ENCODE data around the gene SNAPIN. TPM values are rescaled to one million over a fixed set of nuclear protein-coding genes. Genes with fewer than 3 reads are reported as not detected.

The SNAPIN gene, protein sequence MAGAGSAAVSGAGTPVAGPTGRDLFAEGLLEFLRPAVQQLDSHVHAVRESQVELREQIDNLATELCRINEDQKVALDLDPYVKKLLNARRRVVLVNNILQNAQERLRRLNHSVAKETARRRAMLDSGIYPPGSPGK
- polyA plus RNA-seq, result 30.9 TPM
- long read RNA-seq, donor 1, transcript SNAPIN-201 (4 exons, 1,030 nt), result major isoform, 11 of 12 reads
- long read RNA-seq, donor 1, partial matches to known transcripts, result 0 of 12 reads
- long read RNA-seq, donor 1, other reads (novel, unspliced or antisense), result 0 of 12 reads
- long read RNA-seq, donor 2, transcript SNAPIN-201 (4 exons, 1,030 nt), result major isoform, 17 of 281 reads
- long read RNA-seq, donor 2, partial matches to known transcripts, result 163 of 281 reads
- long read RNA-seq, donor 2, other reads (novel, unspliced or antisense), result 94 of 281 reads
- long read RNA-seq, donor 3, result 0 reads
- long read RNA-seq, donor 4, transcript SNAPIN-201 (4 exons, 1,030 nt), result major isoform, 6 of 7 reads
- long read RNA-seq, donor 4, partial matches to known transcripts, result 0 of 7 reads
- long read RNA-seq, donor 4, other reads (novel, unspliced or antisense), result 0 of 7 reads
- long read RNA-seq, donor 5, transcript SNAPIN-201 (4 exons, 1,030 nt), result major isoform, 12 of 104 reads
- long read RNA-seq, donor 5, partial matches to known transcripts, result 39 of 104 reads
- long read RNA-seq, donor 5, other reads (novel, unspliced or antisense), result 48 of 104 reads
- long read RNA-seq, donor 6, transcript SNAPIN-202 (3 exons, 922 nt), result minor isoform, 6 of 198 reads
- long read RNA-seq, donor 6, transcript SNAPIN-201 (4 exons, 1,030 nt), result major isoform, 10 of 198 reads
- long read RNA-seq, donor 6, partial matches to known transcripts, result 125 of 198 reads
- long read RNA-seq, donor 6, other reads (novel, unspliced or antisense), result 54 of 198 reads
- long read RNA-seq, donor 7, transcript SNAPIN-201 (4 exons, 1,030 nt), result major isoform, 10 of 16 reads
- long read RNA-seq, donor 7, transcript SNAPIN-202 (3 exons, 922 nt), result minor isoform, 5 of 16 reads
- long read RNA-seq, donor 7, partial matches to known transcripts, result 0 of 16 reads
- long read RNA-seq, donor 7, other reads (novel, unspliced or antisense), result 0 of 16 reads
- long read RNA-seq, donor 8, transcript SNAPIN-201 (4 exons, 1,030 nt), result major isoform, 30 of 57 reads
- long read RNA-seq, donor 8, partial matches to known transcripts, result 19 of 57 reads
- long read RNA-seq, donor 8, other reads (novel, unspliced or antisense), result 0 of 57 reads
- long read RNA-seq, donor 9, transcript SNAPIN-201 (4 exons, 1,030 nt), result major isoform, 22 of 48 reads
- long read RNA-seq, donor 9, partial matches to known transcripts, result 19 of 48 reads
- long read RNA-seq, donor 9, other reads (novel, unspliced or antisense), result 0 of 48 reads
- long read RNA-seq, donor 10, transcript SNAPIN-204 (2 exons, 1,205 nt), result minor isoform, 5 of 35 reads
- long read RNA-seq, donor 10, transcript SNAPIN-201 (4 exons, 1,030 nt), result major isoform, 22 of 35 reads
- long read RNA-seq, donor 10, partial matches to known transcripts, result 0 of 35 reads
- long read RNA-seq, donor 10, other reads (novel, unspliced or antisense), result 7 of 35 reads
- long read RNA-seq, donor 11, transcript SNAPIN-201 (4 exons, 1,030 nt), result major isoform, 19 of 23 reads
- long read RNA-seq, donor 11, partial matches to known transcripts, result 0 of 23 reads
- long read RNA-seq, donor 11, other reads (novel, unspliced or antisense), result 0 of 23 reads

DNA sequence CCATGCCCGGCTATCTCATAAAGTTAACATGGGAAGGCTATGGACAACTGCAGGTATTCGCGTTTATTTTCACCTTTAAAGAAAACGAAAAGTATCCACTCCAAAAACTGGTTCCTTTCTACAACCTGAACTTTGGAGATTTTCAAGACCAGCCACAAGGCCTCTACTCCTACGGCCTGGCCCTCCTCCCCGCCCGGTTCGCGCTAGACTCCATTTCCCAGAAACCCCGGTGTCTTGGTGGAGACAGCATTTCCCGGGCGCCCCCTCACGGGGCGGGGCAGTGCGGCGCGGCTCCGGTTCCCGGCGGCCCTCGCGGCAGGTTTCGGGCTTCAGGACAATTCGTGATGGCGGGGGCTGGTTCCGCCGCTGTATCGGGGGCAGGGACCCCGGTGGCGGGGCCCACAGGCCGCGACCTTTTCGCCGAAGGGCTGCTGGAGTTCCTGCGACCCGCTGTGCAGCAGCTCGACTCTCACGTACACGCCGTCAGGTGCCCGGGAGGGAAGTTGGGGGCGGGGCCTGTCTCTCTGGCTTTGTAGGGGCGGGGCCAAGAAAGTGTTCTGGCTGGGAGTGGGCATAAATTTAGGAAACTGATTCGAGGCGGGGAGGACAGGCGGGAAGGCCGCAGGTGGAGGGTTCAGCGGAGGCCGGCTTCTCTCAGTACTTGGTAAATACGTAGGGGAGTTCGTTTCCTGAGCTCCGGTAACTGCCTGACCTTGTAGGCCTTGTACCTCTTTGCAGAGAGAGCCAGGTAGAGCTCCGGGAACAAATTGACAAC, at the start of gene SNAPIN:
SNAPIN (plus strand) TSS at position 304 of the 775 bp plus-strand sequence; CDS start at position 345, 41 bp downstream.
- WGBS (ENCODE audit: insufficient coverage, low lambda C conversion rate), result no CpG with 5 or more reads among the region's 53 CpGs
- Histone ChIP-seq H3K4me1 (ENCODE audit: control insufficient read depth, insufficient read depth, low read length) (peaks cover 6% of the 10 kb centered on the region), H3K9me3 (ENCODE audit: control insufficient read depth, low read depth, low read length) (no peaks in the 10 kb centered on the region), H3K36me3 (ENCODE audit: control insufficient read depth, insufficient read depth, low read length) (peaks cover 31% of the 10 kb centered on the region), H3K27ac (ENCODE audit: low read length) (peak within 1 kb of the TSS; percentile 89), H3K27me3 (ENCODE audit: control insufficient read depth, insufficient read depth, low read length) (no peaks in the 10 kb centered on the region), H3K4me3 (ENCODE audit: low read length) (peak within 1 kb of the TSS; percentile 81)
- DNase-seq, result peak; percentile 88 to 95

DNA sequence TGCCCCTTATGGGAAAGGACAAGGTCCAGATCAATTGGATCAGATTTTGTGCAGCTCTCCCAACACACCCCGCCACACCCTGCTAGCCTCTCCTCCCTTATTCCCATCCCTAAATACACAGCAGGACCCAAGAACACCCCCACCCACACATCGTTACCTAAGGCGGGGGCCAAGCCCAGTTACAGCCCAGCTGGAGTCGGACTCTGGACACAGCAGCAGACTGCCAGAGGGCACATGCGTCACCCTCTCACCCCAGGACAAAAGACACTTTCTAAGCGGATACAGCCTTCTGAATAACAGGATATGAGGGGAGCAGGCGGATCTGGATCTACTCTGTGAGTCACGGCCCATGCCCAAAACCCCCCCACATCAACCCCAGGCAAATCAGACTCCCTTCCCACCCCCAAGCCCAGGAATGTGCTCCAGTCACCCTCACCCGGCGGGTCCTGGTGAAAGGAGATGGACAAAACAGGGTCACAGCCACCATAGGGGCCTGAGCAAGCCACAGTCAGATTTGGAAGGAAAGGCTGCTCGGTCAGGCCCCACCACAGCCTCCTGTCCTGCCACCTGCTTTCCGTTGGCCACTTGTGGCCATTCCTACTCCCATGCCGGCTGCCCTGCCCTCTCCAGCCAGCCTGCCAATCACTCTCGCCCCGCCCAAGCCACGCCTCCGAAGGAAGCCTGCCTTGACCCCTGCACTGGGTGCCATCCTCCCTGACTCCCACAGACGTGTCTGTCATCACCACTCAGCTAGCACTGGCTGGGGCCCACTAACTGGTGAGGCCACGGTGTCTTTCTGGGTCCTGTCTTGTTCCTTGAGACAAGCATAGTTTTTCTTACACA, 49.5 kb upstream of the SNAPIN start:
- Histone ChIP-seq H3K4me1 (ENCODE audit: control insufficient read depth, insufficient read depth, low read length) (peaks cover 42% of the 10 kb centered on the region), H3K36me3 (ENCODE audit: control insufficient read depth, insufficient read depth, low read length) (peaks cover 19% of the 10 kb centered on the region), H3K27ac (ENCODE audit: low read length) (peak overlapping the region; percentile 94), H3K27me3 (ENCODE audit: control insufficient read depth, insufficient read depth, low read length) (no peaks in the 10 kb centered on the region), H3K4me3 (ENCODE audit: low read length) (peak overlapping the region; percentile 26), H3K9me3 (ENCODE audit: control insufficient read depth, low read depth, low read length) (peaks cover 4% of the 10 kb centered on the region)
- peak; percentile 93 to 97 for DNase-seq
- no CpG with 5 or more reads among the region's 19 CpGs for WGBS (ENCODE audit: insufficient coverage, low lambda C conversion rate)

DNA sequence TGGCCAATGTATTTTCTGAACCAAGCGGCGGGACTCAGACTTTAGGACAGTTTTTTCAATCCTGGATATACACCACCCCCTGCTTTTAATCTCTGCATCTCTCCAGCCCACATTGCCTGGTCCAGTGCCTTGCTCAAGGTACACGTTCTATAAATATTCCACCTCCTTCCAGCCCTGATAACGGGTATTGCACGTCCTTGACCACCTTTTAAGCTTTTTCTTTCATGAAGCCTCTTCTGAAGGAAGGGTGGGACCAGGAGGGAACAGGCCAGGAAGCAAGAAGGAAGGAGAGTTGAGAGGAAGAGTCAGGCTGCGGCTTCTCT, 49.0 kb upstream of the SNAPIN start:
- WGBS (ENCODE audit: insufficient coverage, low lambda C conversion rate), result 0% methylated on average over 1 of the region's 6 CpGs
- H3K27ac ChIP-seq (ENCODE audit: low read length), result peak overlapping the region; percentile 94
- peaks cover 4% of the 10 kb centered on the region for H3K9me3 ChIP-seq (ENCODE audit: control insufficient read depth, low read depth, low read length)
- H3K27me3 ChIP-seq (ENCODE audit: control insufficient read depth, insufficient read depth, low read length), result no peaks in the 10 kb centered on the region
- H3K4me1 ChIP-seq (ENCODE audit: control insufficient read depth, insufficient read depth, low read length), result peaks cover 47% of the 10 kb centered on the region
- no peak for DNase-seq
- H3K4me3 ChIP-seq (ENCODE audit: low read length), result peak overlapping the region; percentile 26
- peaks cover 19% of the 10 kb centered on the region for H3K36me3 ChIP-seq (ENCODE audit: control insufficient read depth, insufficient read depth, low read length)

- H3K4me1 ChIP-seq (ENCODE audit: control insufficient read depth, insufficient read depth, low read length), result peaks cover 55% of the 10 kb centered on the region
- H3K9me3 ChIP-seq (ENCODE audit: control insufficient read depth, low read depth, low read length), result peaks cover 4% of the 10 kb centered on the region
- no peak overlapping the region for H3K4me3 ChIP-seq (ENCODE audit: low read length)
- peak overlapping the region; percentile 94 for H3K27ac ChIP-seq (ENCODE audit: low read length)
- peaks cover 19% of the 10 kb centered on the region for H3K36me3 ChIP-seq (ENCODE audit: control insufficient read depth, insufficient read depth, low read length)
- WGBS (ENCODE audit: insufficient coverage, low lambda C conversion rate), result no CpG with 5 or more reads among the region's 4 CpGs
- DNase-seq, result peak in 1 of 2 donors; percentile 62
- no peaks in the 10 kb centered on the region for H3K27me3 ChIP-seq (ENCODE audit: control insufficient read depth, insufficient read depth, low read length)
These were observed 48.2 kb upstream of the SNAPIN start for GRCh38 chr1:153610334-153610733.

DNA sequence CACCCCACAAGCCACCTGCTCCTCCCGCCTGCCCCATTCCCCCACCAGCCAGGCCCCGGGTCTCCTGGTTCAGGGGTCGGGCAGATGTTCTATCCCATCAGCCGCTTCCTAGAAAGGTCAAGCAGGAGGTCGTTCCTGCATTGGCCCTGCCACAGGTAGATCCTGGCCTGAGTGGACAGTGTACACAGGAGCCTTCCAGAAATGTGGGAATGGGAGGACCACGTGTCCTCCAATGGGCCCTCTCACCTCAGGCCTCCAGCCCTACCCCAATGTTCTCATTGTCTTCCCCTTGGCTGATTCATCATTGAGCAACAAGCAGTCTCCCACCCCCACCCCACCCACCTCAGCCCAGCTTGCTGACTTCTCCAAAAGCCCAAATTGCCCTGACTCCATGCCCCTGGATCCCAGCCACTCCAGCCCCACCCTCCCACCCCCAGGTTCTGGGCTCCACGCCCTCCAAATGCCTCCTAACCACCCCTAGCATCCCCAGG, 47.6 kb upstream of the SNAPIN start:
- peaks cover 60% of the 10 kb centered on the region for H3K4me1 ChIP-seq (ENCODE audit: control insufficient read depth, insufficient read depth, low read length)
- no peak for DNase-seq
- peak overlapping the region; percentile 94 for H3K27ac ChIP-seq (ENCODE audit: low read length)
- no CpG with 5 or more reads among the region's 7 CpGs for WGBS (ENCODE audit: insufficient coverage, low lambda C conversion rate)
- peaks cover 19% of the 10 kb centered on the region for H3K36me3 ChIP-seq (ENCODE audit: control insufficient read depth, insufficient read depth, low read length)
- H3K9me3 ChIP-seq (ENCODE audit: control insufficient read depth, low read depth, low read length), result peaks cover 4% of the 10 kb centered on the region
- no peaks in the 10 kb centered on the region for H3K27me3 ChIP-seq (ENCODE audit: control insufficient read depth, insufficient read depth, low read length)
- no peak overlapping the region for H3K4me3 ChIP-seq (ENCODE audit: low read length)

DNA sequence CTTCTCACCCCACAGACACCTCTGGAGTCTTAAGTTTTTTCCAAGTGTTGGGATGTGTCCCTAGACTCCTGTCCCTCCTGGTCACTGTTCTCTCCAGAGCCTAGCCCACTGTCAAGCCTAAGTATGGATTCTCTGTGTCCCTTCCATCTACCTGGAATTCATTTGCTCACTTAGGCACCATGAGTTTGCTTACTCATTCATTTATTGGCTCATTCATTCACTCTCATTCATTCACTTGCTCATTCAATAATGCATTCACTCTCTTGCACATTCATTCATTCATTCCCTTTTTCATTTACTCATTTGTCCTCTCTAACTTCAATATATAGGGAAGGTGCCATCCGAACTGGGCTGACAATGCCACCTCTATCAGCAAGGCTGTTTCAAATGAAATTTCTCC, 47.1 kb upstream of the SNAPIN start:
- Histone ChIP-seq H3K4me3 (ENCODE audit: low read length) (peak overlapping the region; percentile 76), H3K27me3 (ENCODE audit: control insufficient read depth, insufficient read depth, low read length) (no peaks in the 10 kb centered on the region), H3K4me1 (ENCODE audit: control insufficient read depth, insufficient read depth, low read length) (peaks cover 63% of the 10 kb centered on the region), H3K36me3 (ENCODE audit: control insufficient read depth, insufficient read depth, low read length) (peaks cover 18% of the 10 kb centered on the region), H3K27ac (ENCODE audit: low read length) (peak overlapping the region; percentile 94), H3K9me3 (ENCODE audit: control insufficient read depth, low read depth, low read length) (peaks cover 4% of the 10 kb centered on the region)
- peak in 1 of 2 donors; percentile 38 for DNase-seq
- whole genome bisulfite sequencing (ENCODE audit: insufficient coverage, low lambda C conversion rate), result no CpG with 5 or more reads among the region's 1 CpG

DNA sequence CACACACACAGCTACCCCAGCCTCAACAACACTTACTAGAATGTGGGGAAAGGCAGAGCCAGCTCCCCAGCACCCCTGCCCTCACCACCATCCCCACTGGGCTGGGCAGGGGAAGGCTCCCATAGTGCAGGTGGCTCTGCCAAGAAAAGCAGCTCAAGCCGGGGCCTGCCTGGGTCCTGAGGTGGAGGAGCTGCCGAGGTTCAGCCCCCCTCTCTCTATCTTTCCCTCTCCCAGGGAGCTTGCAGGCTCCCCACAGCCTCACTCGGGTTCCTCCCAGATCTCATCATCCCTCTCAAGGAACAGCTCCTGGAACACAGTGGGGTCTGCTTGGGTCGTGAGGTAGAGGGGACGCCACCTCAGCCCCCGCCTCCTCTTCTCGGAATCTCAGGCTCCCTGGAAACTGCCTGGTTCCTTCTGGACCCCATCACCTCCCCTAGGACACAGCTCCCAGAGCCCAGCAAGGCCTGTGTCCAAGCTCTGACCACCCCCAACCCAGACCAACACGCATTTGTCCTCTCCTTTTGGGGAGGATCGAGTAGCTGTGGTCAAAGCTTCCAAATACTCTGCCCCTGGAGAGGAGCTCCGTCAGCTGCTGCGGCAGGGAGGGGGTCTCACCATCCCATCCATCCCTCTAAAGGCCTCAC, 46.3 kb upstream of the SNAPIN start:
- peaks cover 72% of the 10 kb centered on the region for H3K4me1 ChIP-seq (ENCODE audit: control insufficient read depth, insufficient read depth, low read length)
- peak in 1 of 2 donors; percentile 66 for DNase-seq
- peaks cover 4% of the 10 kb centered on the region for H3K9me3 ChIP-seq (ENCODE audit: control insufficient read depth, low read depth, low read length)
- H3K27ac ChIP-seq (ENCODE audit: low read length), result peak overlapping the region; percentile 94
- H3K4me3 ChIP-seq (ENCODE audit: low read length), result peak overlapping the region; percentile 76
- no peaks in the 10 kb centered on the region for H3K27me3 ChIP-seq (ENCODE audit: control insufficient read depth, insufficient read depth, low read length)
- no CpG with 5 or more reads among the region's 11 CpGs for WGBS (ENCODE audit: insufficient coverage, low lambda C conversion rate)
- peaks cover 10% of the 10 kb centered on the region for H3K36me3 ChIP-seq (ENCODE audit: control insufficient read depth, insufficient read depth, low read length)

DNA sequence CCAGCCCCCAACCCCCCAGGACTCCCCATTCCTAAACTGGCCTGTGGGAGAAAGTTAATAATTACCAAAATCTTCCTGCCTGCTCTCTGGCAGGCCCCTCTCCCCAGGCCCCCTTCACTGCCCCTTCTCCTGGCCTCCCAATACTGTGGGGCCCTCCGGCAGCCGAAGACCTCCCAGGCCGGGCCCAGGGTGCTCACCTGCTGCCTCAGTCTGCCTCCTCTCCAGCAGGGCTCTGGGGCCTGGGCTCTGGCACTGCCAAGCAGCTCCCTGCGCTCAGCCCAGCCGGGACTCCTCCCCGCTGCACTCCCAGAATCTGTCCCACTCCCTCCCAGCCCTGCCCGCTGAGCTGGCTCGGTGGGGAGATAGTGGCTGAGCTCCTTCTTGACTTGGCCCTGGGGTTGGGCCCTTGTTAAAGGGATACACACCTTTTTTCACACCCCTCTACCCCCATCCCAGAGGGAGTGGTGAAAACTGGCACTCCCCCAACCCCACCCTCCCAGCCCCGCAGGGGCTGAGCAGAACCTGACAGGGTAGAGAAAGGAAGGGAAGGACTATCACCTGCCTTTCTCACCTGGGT, 45.7 kb upstream of the SNAPIN start, which contains the start of gene S100A16:
S100A16 (minus strand) TSS at position 383 of the 577 bp plus-strand sequence. CDS start 4,986 bp downstream, outside the sequence.
- H3K4me1 ChIP-seq (ENCODE audit: control insufficient read depth, insufficient read depth, low read length), result peaks cover 75% of the 10 kb centered on the region

More for the DNA sequence above, 45.7 kb upstream of the SNAPIN start, which contains the start of gene S100A16:
- peak within 1 kb of the TSS; percentile 94 for H3K27ac ChIP-seq (ENCODE audit: low read length)
- WGBS (ENCODE audit: insufficient coverage, low lambda C conversion rate), result no CpG with 5 or more reads among the region's 9 CpGs
- H3K9me3 ChIP-seq (ENCODE audit: control insufficient read depth, low read depth, low read length), result peaks cover 4% of the 10 kb centered on the region
- DNase-seq, result peak; percentile 81 to 94
- peaks cover 3% of the 10 kb centered on the region for H3K36me3 ChIP-seq (ENCODE audit: control insufficient read depth, insufficient read depth, low read length)
- H3K4me3 ChIP-seq (ENCODE audit: low read length), result peak within 1 kb of the TSS; percentile 76
- no peaks in the 10 kb centered on the region for H3K27me3 ChIP-seq (ENCODE audit: control insufficient read depth, insufficient read depth, low read length)
